Osteocyte (in vitro differentiated cells): ENCODE results near the gene OR7C2. TPM values are rescaled to one million over a fixed set of nuclear protein-coding genes. Genes with fewer than 3 reads are reported as not detected.
A peak's percentile ranks its signal among the peaks of the same experiment; 100 is the strongest.

Experiments
- DNase-seq: peaks from one replicate; pipeline ENCODE4 v3.0.0; 2021; ENCODE audit warnings: mixed read lengths; ENCODE audit not compliant: unreplicated experiment; ENCODE audit errors: extremely low spot score
- H3K27ac Mint-ChIP-seq: one replicate; pipeline ENCODE4 v1.8.0; 2021; ENCODE audit warnings: mild to moderate bottlenecking, mixed read lengths; ENCODE audit not compliant: unreplicated experiment
- H3K27me3 Mint-ChIP-seq: one replicate; pipeline ENCODE4 v1.8.0; 2021; ENCODE audit warnings: mixed read lengths; ENCODE audit not compliant: unreplicated experiment
- H3K36me3 Mint-ChIP-seq: one replicate; pipeline ENCODE4 v1.8.0; 2021; ENCODE audit warnings: mixed read lengths; ENCODE audit not compliant: unreplicated experiment
- H3K4me1 Mint-ChIP-seq: one replicate; pipeline ENCODE4 v1.8.0; 2021; ENCODE audit warnings: mixed read lengths; ENCODE audit not compliant: unreplicated experiment
- H3K4me3 Mint-ChIP-seq: one replicate; pipeline ENCODE4 v1.8.0; 2021; ENCODE audit warnings: mild to moderate bottlenecking, moderate library complexity, mixed read lengths; ENCODE audit not compliant: unreplicated experiment
- H3K9me3 Mint-ChIP-seq: one replicate; pipeline ENCODE4 v1.8.0; 2021; ENCODE audit warnings: mixed read lengths; ENCODE audit not compliant: unreplicated experiment
- CTCF ChIP-seq: fragments of 200-600 bp; sonication (generic); IDR thresholded peaks from 2 replicates; pipeline ENCODE4 v1.5.0; 2021; ENCODE audit warnings: antibody characterized with exemption, mild to moderate bottlenecking, moderate library complexity
- total RNA-seq: library from RNA; stranded (reverse); gene quantifications from 2 replicates; pipeline ENCODE4 v1.2.1, GENCODE V29; 2021

Gene OR7C2
- total RNA-seq, 1 donor from 2014 or later = not detected

GRCh38 chr19:14977128-14977527, 35.8 kb downstream of the OR7C2 start:
- Mint-ChIP-seq H3K27ac (no peak overlapping the region), H3K9me3 (no peaks in the 10 kb centered on the region), H3K27me3 (peaks cover 26% of the 10 kb centered on the region), H3K4me3 (no peak overlapping the region), H3K4me1 (no peaks in the 10 kb centered on the region), H3K36me3 (no peaks in the 10 kb centered on the region)
- TF ChIP-seq CTCF = no peak
- DNase-seq = no peak

GRCh38 chr19:14978161-14978776, 37.0 kb downstream of the OR7C2 start:
- TF ChIP-seq CTCF = no peak
- H3K27me3 Mint-ChIP-seq = peaks cover 28% of the 10 kb centered on the region
- H3K4me1 Mint-ChIP-seq = no peaks in the 10 kb centered on the region
- H3K36me3 Mint-ChIP-seq = no peaks in the 10 kb centered on the region
- H3K27ac Mint-ChIP-seq = no peak overlapping the region
- no peak overlapping the region for H3K4me3 Mint-ChIP-seq
- no peak for DNase-seq
- no peaks in the 10 kb centered on the region for H3K9me3 Mint-ChIP-seq

GRCh38 chr19:14979476-14980255, 38.4 kb downstream of the OR7C2 start, which contains the start of gene SLC1A6:
SLC1A6 (minus strand) TSS chr19:14979864; CDS start chr19:14972910, 6,954 bp downstream.
- H3K4me3 Mint-ChIP-seq = peak within 1 kb of the TSS; percentile 49

GRCh38 chr19:14985133-14985532, 43.8 kb downstream of the OR7C2 start:
- Mint-ChIP-seq H3K4me1 (no peaks in the 10 kb centered on the region), H3K9me3 (peaks cover 3% of the 10 kb centered on the region), H3K36me3 (no peaks in the 10 kb centered on the region), H3K4me3 (no peak overlapping the region), H3K27me3 (peaks cover 16% of the 10 kb centered on the region), H3K27ac (no peak overlapping the region)
- DNase-seq = no peak
- no peak for TF ChIP-seq CTCF

More at GRCh38 chr19:14979476-14980255, 38.4 kb downstream of the OR7C2 start, which contains the start of gene SLC1A6:
- Mint-ChIP-seq H3K4me1 (no peaks in the 10 kb centered on the region), H3K36me3 (no peaks in the 10 kb centered on the region), H3K27ac (no peak within 1 kb of the TSS), H3K9me3 (no peaks in the 10 kb centered on the region), H3K27me3 (peaks cover 28% of the 10 kb centered on the region)
- TF ChIP-seq CTCF = no peak
- DNase-seq = no peak

Other genes starting within 250 kb of the OR7C2 start
- gene ADGRE2, start 162.9 kb upstream of the OR7C2 start, total RNA-seq = not detected in 2 replicates
- gene OR7A5, start 106.3 kb upstream of the OR7C2 start, total RNA-seq = not detected in 2 replicates
- not detected in 2 replicates for gene OR7C1, start 106.3 kb upstream of the OR7C2 start, total RNA-seq
- not detected in 2 replicates for gene OR7A10, start 92.6 kb upstream of the OR7C2 start, total RNA-seq
- not detected in 2 replicates for gene OR7A17, start 55.4 kb upstream of the OR7C2 start, total RNA-seq
- gene SLC1A6, start 38.4 kb downstream of the OR7C2 start, total RNA-seq = not detected in 2 replicates
- gene CASP14, start 108.0 kb downstream of the OR7C2 start, total RNA-seq = not detected in 2 replicates
- gene OR1I1, start 140.7 kb downstream of the OR7C2 start, total RNA-seq = not detected in 2 replicates
- 64.4 and 74.6 TPM in 2 replicates for gene SYDE1, start 165.9 kb downstream of the OR7C2 start, total RNA-seq